ENCODE results near the gene NELL1. TPM values are rescaled to one million over a fixed set of nuclear protein-coding genes. Genes with fewer than 3 reads are reported as not detected.

Gene NELL1
- total RNA-seq, 1 experiment from 2014 or later = not detected

DNA sequence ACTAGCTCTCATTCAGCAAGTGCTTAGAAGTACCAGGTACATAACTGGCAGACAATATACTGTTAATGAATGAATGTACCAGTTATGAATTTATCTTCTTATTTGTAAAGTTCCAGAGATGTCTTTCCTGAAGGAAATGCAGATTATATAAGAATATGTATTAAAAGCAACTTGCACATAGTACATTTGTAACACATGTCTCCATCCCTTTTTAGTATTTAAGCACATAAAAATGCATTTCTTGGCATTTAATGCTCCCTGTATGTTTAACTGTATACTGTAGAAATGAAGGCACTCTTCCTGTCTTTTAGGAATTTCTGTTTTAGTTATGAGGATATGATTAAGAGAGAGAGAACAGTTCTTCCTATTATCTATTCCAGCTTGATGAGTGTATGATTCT, 241.3 kb downstream of the NELL1 start:
- no peak for DNase-seq
- no peak overlapping the region for H2AFZ ChIP-seq (ENCODE audit: low read length)
- no peaks in the 10 kb centered on the region for H3F3A ChIP-seq (ENCODE audit: low read length, unreplicated experiment)
- H3K27me3 ChIP-seq (ENCODE audit: low read length) = no peaks in the 10 kb centered on the region
- H3K4me1 ChIP-seq (ENCODE audit: insufficient read depth, low read length) = no peaks in the 10 kb centered on the region
- H3K79me2 ChIP-seq (ENCODE audit: low read length) = no peaks in the 10 kb centered on the region
- no peaks in the 10 kb centered on the region for H3K9me2 ChIP-seq (replicated peaks; ENCODE audit: low read length)
- CTCF ChIA-PET = no interaction called here
- TF ChIP-seq EZH2 (IDR thresholded peaks at IDR 0.05; ENCODE audit: low read length, unreplicated experiment) = no peak
- TF ChIP-seq EZH2phosphoT487 (IDR thresholded peaks at IDR 0.05; ENCODE audit: borderline replicate concordance, low read length) = no peak
- TF ChIP-seq CTCF (conservative IDR thresholded peaks at IDR 0.05; ENCODE audit: low read depth, low read length) = no peak
- H3K27ac ChIP-seq (ENCODE audit: low read length) = no peak overlapping the region
- 0 out of 2 replicates have a peak, but pooled peaks cover 2% of the 10 kb centered on the region for H3K9me3 ChIP-seq (ENCODE audit: low read length)
- no peak overlapping the region for H3K4me2 ChIP-seq (ENCODE audit: low read length)
- no peak overlapping the region for H3K4me3 ChIP-seq (ENCODE audit: low read length)
- ATAC-seq = no peak
- no peaks in the 10 kb centered on the region for H3K36me3 ChIP-seq (ENCODE audit: low read depth, low read length)
- BruUV-seq (replicated peaks) = no TSS peak
- H4K20me1 ChIP-seq (ENCODE audit: low read length) = no peaks in the 10 kb centered on the region
- POLR2A ChIA-PET (ENCODE audit: unreplicated experiment) = no interaction called here
- H3K9ac ChIP-seq (ENCODE audit: low read length) = no peak overlapping the region
- intact Hi-C loops (cut with micrococcal nuclease) = no loop called here

DNA sequence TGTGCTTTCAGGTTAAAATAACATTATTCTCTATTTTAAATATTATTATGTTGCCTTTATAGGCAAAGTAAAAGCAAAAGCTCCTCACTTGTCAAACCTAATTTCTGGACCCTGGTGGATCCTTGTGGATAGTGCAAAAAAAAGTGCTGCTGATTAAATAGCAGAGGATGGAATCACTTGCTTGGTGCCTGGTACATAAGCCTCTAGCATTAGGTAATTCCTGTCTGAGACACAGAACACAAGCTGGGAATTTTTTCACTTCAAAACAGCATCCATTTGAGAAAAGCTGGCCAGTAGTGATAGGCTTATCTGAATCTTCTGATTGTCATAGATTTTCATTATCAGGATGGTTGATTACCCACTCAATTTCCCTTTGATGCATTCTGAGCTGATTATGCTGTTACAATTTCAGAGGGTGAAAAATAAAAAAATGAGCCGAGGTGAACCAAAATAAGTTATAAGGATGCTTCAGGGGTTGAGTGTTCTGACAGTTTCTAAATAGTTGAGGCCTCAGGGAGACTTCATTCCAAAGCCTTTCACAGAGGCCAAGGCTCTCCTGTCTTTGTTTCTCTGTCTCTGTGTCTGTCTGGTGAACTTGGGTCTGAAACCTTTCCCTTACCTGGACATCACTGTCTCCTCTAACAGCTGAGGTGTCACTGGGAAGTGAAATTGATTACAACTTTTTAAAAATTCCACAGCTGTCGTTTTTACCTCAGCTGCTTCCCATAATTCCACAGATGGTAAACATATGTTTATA, 242.9 kb downstream of the NELL1 start:
- CTCF ChIA-PET = no interaction called here
- Histone ChIP-seq H3K9me3 (ENCODE audit: low read length) (no peaks in the 10 kb centered on the region), H3K79me2 (ENCODE audit: low read length) (no peaks in the 10 kb centered on the region), H2AFZ (ENCODE audit: low read length) (no peak overlapping the region), H3K27ac (ENCODE audit: low read length) (no peak overlapping the region), H3K4me2 (ENCODE audit: low read length) (no peak overlapping the region), H3K36me3 (ENCODE audit: low read depth, low read length) (no peaks in the 10 kb centered on the region), H3K9me2 (replicated peaks; ENCODE audit: low read length) (no peaks in the 10 kb centered on the region), H3K4me1 (ENCODE audit: insufficient read depth, low read length) (no peaks in the 10 kb centered on the region), H3K9ac (ENCODE audit: low read length) (no peak overlapping the region), H3K27me3 (ENCODE audit: low read length) (no peaks in the 10 kb centered on the region), H3F3A (ENCODE audit: low read length, unreplicated experiment) (no peaks in the 10 kb centered on the region), H4K20me1 (ENCODE audit: low read length) (no peaks in the 10 kb centered on the region), H3K4me3 (ENCODE audit: low read length) (no peak overlapping the region)
- TF ChIP-seq CTCF (conservative IDR thresholded peaks at IDR 0.05; ENCODE audit: low read depth, low read length) = no peak
- TF ChIP-seq EZH2 (IDR thresholded peaks at IDR 0.05; ENCODE audit: low read length, unreplicated experiment) = no peak
- no peak for TF ChIP-seq EZH2phosphoT487 (IDR thresholded peaks at IDR 0.05; ENCODE audit: borderline replicate concordance, low read length)
- ATAC-seq (no peak), DNase-seq (no peak)
- POLR2A ChIA-PET (ENCODE audit: unreplicated experiment) = no interaction called here
- no TSS peak for BruUV-seq (replicated peaks)
- intact Hi-C loops (cut with micrococcal nuclease) = no loop called here

DNA sequence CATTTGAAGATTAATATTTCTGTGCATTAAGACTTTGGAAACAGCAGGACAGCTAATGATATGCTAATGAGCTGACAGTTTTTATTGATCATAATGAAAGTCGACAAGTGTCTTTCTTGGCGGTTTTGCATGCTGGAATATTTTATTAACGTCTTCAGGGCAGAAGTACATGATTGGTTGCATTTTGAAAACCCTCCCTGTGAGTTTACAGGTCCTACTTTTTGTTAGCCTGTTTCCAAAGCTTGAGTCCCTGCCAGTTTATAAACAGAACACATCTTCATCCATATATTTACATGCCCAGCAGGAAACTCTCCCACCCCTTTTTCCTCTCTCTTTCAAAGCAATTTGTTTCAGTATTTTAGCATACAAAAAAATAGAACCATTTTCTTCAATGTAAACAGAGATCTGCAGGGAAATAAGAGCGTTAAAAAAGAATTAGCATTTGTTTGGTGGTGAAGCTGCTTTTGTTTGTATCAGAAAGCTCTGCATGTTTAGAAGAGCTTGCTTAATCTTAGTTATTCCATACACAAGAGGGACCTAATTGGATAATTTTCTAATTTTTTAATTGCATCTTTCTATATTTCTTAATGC, 243.6 kb downstream of the NELL1 start:
- ATAC-seq = no peak
- no peaks in the 10 kb centered on the region for H3K4me1 ChIP-seq (ENCODE audit: insufficient read depth, low read length)
- no peak overlapping the region for H3K4me3 ChIP-seq (ENCODE audit: low read length)
- ChIA-PET POLR2A (ENCODE audit: unreplicated experiment) (no interaction called here), CTCF (no interaction called here)
- H4K20me1 ChIP-seq (ENCODE audit: low read length) = no peaks in the 10 kb centered on the region
- H3K27me3 ChIP-seq (ENCODE audit: low read length) = no peaks in the 10 kb centered on the region
- H3K4me2 ChIP-seq (ENCODE audit: low read length) = no peak overlapping the region
- H3K36me3 ChIP-seq (ENCODE audit: low read depth, low read length) = no peaks in the 10 kb centered on the region
- H3K27ac ChIP-seq (ENCODE audit: low read length) = no peak overlapping the region
- no peak for DNase-seq
- no peaks in the 10 kb centered on the region for H3K9me3 ChIP-seq (ENCODE audit: low read length)
- no peak overlapping the region for H3K9ac ChIP-seq (ENCODE audit: low read length)
- TF ChIP-seq CTCF (conservative IDR thresholded peaks at IDR 0.05; ENCODE audit: low read depth, low read length) (no peak), EZH2 (IDR thresholded peaks at IDR 0.05; ENCODE audit: low read length, unreplicated experiment) (no peak), EZH2phosphoT487 (IDR thresholded peaks at IDR 0.05; ENCODE audit: borderline replicate concordance, low read length) (no peak)
- BruUV-seq (replicated peaks) = no TSS peak
- no peaks in the 10 kb centered on the region for H3K79me2 ChIP-seq (ENCODE audit: low read length)
- H3K9me2 ChIP-seq (replicated peaks; ENCODE audit: low read length) = no peaks in the 10 kb centered on the region
- no peaks in the 10 kb centered on the region for H3F3A ChIP-seq (ENCODE audit: low read length, unreplicated experiment)
- no peak overlapping the region for H2AFZ ChIP-seq (ENCODE audit: low read length)
- intact Hi-C loops (cut with micrococcal nuclease) = no loop called here
